RPMI7951 (cell line): ENCODE measurements around the gene CXCL3. TPM values are rescaled to one million over a fixed set of nuclear protein-coding genes. Genes with fewer than 3 reads are reported as not detected.

Source experiments
- DNase-seq: peaks from one replicate; pipeline ENCODE4 v3.0.0-alpha.2; 2012; ENCODE audit warnings: low read depth
- total RNA-seq: library from RNA; depleted of rRNA; stranded (reverse); fragments of >200 nt; shearing (Covaris generic); gene quantifications from 2 replicates; pipeline ENCODE4 v1.2.3, GENCODE V29; 2014; rRNA removed

The CXCL3 gene
- total RNA-seq, 1 experiment from 2014 or later, result 1.8 TPM

DNA sequence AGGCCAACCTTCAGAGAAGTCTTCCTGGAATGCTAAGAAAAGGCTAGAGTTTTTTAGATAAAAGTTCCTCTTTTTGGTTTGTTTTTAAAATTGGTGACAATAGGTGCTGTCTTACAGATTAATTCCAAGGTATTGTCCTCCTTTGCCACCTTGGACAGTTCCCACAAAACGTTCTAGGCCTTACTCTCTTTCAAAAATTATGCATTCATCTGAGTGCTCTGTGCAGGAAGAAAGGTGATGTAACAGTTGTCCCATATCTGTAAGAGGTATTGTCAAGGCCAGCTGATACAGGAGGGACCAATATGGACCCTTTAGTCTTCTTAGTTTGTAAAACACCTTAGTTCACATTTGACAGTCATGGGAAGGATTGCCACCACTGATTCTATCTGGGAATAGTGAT lies 24.2 kb downstream of the CXCL3 start:
- no peak for DNase-seq

DNA sequence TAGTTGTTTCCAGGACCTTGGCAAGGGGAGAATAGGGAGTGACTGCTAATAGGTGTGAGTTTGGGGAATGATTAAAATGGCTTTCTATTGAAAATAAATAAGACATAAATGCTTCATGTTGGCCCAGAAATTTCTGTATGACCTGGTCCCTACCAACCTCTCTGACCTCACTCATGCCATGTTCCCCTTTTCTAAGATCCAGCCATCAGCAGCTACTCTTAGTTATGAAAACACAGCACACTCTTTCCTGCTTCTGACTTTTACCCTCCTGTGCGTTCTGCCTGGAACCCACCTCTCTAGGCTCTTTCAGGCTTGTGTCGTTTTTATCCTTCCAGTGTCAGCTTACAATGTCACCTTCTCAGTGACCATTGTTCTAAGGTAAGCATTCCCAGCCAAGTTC lies 25.2 kb downstream of the CXCL3 start:
- no peak for DNase-seq

DNA sequence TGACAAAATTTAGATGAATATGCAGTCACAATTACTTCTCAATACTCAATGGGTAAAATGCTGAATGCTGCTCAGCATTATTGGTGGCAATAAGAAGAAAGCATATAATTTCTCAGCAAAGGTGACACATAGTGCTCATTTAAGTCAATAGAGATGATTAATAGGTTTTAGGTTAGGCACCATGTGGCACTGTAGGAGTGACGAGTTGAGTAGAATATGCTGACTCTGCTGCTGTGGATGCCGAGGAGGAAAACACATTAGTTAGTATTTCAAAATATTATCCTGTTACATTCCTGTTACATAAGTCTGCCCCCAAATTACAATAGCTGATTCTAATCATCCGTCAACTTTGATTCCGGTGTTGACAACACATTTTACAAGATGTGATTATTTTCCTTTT lies 26.4 kb downstream of the CXCL3 start:
- no peak for DNase-seq

DNA sequence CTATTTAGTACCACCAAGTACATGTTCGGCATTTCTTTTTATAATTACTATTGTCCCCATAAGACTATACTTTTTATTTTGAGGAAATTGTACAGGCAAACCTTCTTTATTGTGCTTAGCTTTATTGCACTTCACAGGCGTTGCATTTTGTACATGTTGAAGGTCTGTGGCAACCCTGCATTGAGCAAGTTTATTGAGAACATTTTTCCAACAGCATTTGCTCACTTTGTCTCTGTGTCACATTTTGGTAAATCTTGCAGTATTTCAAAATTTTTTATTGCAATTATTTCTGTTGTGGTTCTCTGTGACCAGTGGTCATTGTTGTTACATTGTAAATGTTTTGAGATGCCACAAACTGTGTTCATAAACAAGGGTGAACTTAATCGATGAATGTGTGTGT lies 29.2 kb downstream of the CXCL3 start:
- no peak for DNase-seq

DNA sequence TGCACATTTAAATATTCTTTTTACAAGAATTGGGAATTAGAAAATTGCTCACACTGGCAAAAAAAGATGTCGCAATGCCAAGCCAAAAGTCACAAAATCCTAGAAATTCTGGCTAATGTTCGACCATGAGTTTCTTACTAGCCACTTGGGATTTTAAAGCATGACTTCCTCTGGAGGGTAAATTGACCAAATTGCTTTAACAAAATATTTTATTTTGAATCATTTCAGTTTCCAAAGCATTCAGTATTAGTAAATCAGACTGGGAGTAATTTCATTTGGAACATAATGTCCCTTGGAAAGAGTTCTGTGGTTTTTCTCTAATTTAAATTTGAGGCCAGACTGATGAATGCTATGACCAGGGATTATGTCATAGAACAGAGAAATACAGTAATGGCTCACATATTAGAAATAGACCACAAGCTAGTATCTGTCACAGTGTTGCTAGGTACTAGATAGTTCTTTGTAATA lies 32.4 kb downstream of the CXCL3 start:
- peak; percentile 34 for DNase-seq

DNA sequence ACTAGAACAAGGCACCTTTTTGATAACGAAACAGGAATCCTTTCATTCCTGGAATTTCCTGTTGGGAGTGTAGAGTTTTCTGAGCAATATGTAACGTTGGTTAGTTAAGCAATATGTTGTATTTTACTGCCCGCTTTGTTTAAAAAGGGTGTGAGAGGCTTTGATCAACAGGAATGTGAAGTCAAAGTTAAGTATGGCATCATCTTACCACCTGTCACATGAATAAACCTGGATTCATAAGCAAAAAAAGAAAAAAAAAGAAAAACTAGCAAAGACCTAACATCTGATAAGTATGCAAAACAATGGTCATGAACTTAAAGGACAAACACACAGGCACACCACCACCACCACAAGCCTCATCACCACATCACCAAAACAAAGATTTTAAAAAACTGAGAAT lies 33.0 kb downstream of the CXCL3 start:
- no peak for DNase-seq

DNA sequence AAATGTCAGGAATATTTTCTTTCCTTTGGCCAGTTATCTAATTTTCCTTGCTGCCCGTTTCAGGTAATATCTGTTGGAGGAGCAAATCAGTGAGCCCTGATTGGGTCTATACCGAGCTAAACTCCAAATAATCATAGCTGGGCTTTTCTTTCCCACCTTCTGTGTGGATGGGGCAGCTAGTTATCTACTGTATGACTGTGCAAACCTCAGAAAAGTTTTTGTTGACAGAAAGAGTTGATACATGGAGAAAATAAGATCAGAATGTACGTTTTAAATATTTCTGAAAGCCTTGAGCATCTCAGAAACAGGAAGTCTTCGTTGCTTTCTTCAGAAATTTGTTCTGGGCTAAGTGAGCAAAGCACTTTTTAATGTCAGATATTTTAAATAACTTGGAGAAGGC lies 33.8 kb downstream of the CXCL3 start:
- no peak for DNase-seq

DNA sequence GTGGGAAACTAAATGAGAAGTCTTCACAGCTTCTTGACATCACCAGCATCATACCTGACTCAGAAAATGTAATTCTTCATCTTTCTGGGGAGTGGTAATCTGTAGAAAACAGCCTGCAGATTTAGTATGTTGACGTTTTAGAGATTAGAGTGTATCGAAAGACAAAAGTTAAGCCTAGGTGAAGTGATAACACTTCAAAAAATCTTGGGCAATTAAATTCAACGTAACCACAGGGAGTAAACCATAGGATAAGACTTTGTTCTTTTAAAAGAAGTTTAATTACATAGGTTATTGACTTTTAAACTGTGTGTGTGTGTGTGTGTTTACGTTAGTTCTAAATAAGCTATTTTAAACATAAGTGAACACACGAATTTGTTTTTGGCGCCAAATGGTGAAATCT lies 38.2 kb downstream of the CXCL3 start:
- DNase-seq, result no peak

DNA sequence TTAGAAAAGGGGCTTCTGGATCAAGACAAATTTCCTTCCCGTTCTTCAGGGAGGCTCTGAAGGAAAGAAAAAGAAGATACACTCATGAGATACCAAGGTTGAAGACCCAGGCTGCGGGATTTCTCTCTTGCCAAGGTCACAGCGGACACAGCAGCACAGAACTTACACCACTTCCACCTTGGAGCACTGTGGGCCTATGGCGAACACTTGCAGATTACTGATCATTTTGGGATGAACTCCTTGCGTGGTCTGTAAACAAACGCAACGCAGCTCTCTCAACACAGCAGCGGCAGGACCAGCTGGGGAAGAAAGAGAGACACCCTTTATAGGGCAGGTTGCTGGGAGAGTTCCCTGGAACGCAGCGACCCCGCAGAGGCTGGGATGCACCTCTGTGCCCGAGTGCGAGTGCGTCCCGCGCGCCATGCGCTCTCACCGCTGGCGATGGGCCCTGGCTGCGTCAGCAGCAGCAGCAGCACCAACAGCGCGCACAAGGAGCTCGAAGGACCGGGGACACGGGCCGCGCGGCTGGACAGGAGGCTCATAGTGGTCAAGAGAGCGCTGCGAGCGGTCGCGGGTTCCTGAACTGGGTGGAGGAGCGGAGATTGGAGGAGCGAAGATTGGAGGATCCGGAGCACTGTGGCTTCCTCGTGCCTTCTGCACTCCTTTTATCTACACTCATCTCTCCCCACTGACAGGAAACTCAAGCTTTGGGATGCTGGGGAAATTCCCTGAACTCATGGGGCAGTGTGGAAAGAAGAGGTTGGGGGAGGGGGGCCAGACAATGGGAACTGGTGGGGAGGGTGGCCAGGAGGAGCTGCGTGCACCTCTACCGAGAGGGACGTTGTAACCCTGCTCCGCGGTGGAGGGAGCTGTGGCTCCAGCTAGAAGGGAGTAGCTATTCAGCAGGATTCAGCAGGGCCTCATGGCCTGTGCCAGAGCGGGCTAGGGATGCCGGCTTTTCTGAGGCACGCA lies 40.2 kb downstream of the CXCL3 start, which contains the start of gene CXCL5:
Gene CXCL5 (minus strand): TSS at position 638 of the 972 bp plus-strand sequence. CDS start 96 bp downstream, at position 542.
- peak; percentile 69 for DNase-seq

DNA sequence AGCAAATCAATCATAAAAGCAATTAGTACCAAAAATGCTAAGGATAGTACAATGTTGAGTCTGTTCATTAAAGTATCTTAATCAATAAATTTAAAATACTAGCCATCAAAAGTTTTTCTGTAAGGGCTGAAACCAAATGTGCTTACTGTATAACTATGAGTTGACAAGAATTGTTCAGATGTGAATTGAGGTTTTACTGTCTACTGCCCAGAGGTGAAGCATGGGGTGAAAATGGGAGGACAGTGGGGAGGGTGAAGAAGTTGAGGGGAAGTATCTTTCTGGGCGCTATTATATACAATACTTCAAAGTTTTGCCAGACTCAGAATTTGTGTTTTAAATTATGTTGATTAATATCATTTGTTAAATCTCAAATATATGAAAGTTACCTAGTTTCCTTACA lies 46.4 kb downstream of the CXCL3 start:
- DNase-seq, result no peak

DNA sequence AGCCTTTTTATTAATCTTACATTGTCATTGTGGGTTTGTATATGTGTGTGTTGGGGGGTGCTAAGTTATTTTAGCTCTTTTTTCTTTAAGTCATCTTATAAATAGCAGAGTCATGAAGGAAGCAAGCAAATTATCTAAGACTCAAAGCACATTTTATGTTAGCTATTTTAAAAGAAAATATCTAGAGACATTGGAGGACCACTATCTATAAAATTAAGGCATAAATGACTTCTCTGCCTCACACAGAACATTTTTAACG lies 46.8 kb downstream of the CXCL3 start:
- no peak for DNase-seq

DNA sequence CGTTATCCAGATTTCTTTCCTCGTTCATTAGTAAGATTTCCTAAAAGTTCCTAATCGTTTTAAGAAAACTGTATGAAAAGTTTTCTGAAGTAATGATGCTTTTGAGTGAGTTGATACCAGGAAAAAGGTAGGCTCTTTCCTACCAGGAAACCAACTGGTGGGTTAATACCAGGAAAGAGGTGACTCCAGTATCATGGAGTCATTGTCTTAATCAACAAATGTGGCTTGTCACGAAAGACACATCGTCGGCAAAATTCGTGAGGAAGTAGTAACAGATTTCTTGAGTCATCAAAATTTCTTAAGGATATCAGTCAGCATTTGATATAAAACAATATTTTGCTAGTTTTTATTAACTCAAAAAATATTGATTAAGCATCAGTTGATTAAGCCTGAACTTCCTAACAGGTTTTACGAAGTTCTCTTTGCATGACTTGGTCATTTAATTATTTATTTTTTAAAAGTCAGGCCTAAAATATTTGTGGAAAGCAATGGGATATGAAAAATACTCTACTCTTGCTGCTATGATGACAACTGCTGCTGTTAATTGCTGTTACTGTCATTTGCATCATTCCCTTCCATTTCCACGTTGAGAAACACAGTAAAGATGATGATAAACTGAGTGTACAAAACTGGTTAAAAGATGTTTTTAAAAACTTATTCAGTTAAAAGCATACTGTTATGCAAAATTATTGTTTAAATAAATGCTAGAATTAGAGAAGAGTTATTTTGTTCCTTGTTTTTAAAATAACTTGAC lies 47.3 kb downstream of the CXCL3 start:
- no peak for DNase-seq

DNA sequence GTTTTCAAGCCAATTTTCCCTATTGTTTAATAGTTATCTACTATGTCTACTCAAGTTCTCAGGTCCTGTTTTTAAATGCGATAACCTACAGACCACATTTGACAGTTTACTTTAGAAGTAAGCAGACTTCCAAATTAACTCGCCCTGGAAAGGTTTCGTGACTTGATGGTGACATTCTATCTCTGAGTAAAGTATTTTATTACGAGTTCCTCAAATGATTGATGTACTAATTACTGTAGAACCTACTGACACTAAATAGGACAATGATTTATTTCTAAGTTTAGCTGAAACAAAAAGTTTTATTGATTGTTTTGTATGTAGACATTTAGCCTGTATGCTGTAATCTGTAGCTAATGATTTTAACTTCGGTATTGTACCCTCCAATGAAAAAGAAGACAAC lies 48.6 kb downstream of the CXCL3 start:
- no peak for DNase-seq

DNA sequence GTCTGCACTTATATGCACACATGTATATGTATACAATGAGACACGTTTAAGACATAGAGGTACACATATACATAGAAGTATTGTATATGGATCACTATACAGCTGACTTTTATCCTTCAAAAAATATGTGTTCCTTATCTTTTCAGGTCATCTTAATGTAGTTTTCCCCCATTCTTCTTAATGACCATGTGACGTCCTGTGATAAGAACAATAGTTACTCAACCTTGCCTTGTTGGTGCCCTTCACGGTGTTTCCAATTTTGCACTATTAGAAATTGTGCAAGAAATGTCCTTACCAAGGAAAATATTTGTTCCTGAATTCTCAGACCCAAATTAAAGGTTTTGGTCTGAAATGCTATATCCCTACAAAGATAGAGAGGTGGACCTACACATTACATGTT lies 49.5 kb downstream of the CXCL3 start:
- DNase-seq, result no peak

DNA sequence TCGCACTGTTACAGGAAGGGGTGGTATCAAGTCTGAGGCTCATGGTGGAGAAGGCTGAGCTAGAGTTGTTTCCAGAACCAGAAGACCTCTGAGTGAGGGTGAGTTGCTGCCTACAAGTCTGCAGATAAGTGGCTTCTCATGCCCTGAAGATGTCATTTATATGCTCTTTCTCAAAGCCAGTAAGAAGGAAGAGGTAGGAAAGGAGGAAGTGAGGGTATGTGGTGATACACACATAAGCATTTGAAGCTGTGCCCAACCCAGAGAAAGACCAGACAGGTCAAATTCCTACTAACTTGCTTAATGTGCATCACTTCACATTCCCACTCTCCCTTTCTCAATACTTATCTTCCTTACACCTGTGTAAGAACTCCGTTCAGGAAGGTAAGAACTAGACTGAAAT lies 50.4 kb downstream of the CXCL3 start, which contains the start of gene PPBP:
Gene PPBP (minus strand): TSS at position 130 of the 400 bp plus-strand sequence. CDS start 87 bp downstream, at position 43.
- DNase-seq, result no peak

Other genes with a start within 250 kb of the CXCL3 start
- not detected in 2 replicates for gene CXCL6, start 202.0 kb downstream of the CXCL3 start, total RNA-seq
- gene PF4V1, start 185.4 kb downstream of the CXCL3 start, total RNA-seq, result 0.72 TPM in 1 of 2 replicates, not detected in the other
- gene CXCL1, start 169.3 kb downstream of the CXCL3 start, total RNA-seq, result 21.0 and 24.3 TPM in 2 replicates
- gene PF4, start 56.7 kb downstream of the CXCL3 start, total RNA-seq, result not detected in 2 replicates
- gene PPBP, start 50.5 kb downstream of the CXCL3 start, total RNA-seq, result not detected in 2 replicates
- gene CXCL5, start 40.0 kb downstream of the CXCL3 start, total RNA-seq, result 2.7 and 3.2 TPM in 2 replicates
- gene CXCL2, start 60.5 kb upstream of the CXCL3 start, total RNA-seq, result 0.72 and 0.88 TPM in 2 replicates
- 11.9 and 12.1 TPM in 2 replicates for gene MTHFD2L, start 119.4 kb upstream of the CXCL3 start, total RNA-seq